Measurements from ENCODE around the gene FKRP.

The FKRP gene

DNA sequence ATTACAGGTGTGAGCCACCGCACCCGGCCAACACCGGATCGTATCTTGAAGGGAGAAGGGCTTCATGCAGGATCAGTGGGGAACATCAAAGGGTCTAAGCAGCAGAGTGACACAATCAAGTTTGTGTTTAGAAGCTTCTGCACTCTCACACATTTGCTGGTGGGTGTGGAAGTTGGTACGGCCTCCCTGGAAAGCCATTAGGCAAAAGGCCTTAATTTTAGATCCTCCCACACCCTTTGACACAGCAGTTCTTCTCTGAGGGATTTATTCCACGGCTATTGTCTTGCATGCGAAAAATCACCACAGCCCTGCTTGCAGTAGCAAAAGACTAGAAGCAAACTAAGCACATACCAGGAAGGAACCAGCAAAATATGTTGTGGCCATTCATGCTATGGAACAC, 60.8 kb downstream of the FKRP start:
- no peaks in the 10 kb centered on the region for H3K27me3 ChIP-seq (ENCODE audit: control insufficient read depth, insufficient read depth, low read length)
- no peak for DNase-seq (ENCODE audit: low read depth, low spot score)
- H3K27ac ChIP-seq (ENCODE audit: low read length), result no peak overlapping the region
- H3K4me3 ChIP-seq (ENCODE audit: low read length), result no peak overlapping the region
- no CpG with 5 or more reads among the region's 7 CpGs for WGBS (ENCODE audit: insufficient coverage, insufficient read length)
- no peaks in the 10 kb centered on the region for H3K36me3 ChIP-seq (ENCODE audit: control insufficient read depth, insufficient read depth, low read length)
- H3K9me3 ChIP-seq (ENCODE audit: control insufficient read depth, insufficient read depth, low read length), result no peaks in the 10 kb centered on the region
- no peaks in the 10 kb centered on the region for H3K4me1 ChIP-seq (ENCODE audit: control insufficient read depth, insufficient read depth, low read length)

Data from iPS DF 6.9 (cell line).